Superior temporal gyrus (tissue), 1 donor: ENCODE measurements around the gene CPA1.
"Not testable (repeated sequence)": the region's sequence is repeated elsewhere in the genome, so short reads cannot be mapped to it uniquely, and the experiment has no call there.

Source experiments
- DNase-seq: peaks from one replicate; pipeline ENCODE4 v3.0.0-alpha.2; 2016; ENCODE audit errors: extremely low spot score

Gene CPA1

DNA sequence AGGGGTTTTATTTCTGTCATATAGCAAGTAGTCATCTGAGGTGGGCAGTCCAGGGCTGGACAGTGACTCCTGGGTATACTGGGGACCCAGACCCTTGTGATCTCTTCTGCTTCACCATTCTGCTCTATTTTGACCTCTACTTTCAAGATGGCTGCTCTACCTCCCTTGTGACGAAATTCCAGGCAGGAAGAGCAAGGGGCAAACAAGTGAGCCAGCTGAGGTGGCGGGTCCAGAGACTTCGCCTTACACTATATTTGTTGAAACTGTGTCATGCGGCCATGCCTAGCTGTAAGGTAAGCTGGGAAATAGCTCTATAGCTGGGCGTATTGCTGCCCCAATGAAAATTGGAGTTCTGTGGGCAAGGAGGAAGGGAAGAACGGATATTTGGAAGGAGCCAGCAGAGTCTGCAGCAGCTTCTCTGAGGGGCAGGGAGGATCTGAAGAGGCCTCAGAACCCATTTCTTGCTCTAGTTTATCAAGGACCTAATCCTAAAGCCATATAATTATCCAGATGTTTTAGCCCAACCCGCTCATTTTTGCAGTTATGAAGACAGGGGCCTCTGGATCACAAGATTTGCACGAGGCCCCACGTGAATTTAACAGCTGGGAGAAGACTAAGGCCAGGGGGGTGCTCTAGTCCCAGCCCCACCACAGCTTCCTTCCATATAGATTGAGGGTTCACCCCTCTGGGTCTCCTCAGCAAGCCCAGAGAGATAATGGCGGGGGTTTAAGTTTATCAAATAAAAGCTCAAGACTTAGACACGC, 7.7 kb upstream of the CPA1 start:
- no peak for DNase-seq

DNA sequence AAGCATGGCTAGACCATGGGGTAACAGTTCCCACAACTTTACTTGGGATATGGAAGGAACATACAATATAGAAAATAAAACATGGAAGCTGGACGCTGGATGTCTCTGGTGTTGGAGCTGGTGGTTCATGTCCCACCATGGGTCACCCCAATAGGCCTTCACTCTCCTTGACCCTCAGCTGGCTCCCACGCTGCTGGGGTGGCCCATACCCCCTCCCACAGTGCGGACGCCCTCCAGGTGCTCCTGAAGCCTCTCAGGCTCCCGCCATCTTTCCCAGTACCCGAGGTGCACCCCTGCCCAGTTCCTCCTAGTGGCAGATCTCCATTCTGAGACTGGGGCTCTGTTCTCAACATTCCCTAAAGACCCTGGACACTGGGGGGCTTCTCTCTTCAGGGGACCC, 5.8 kb upstream of the CPA1 start:
- DNase-seq: no peak

GRCh38 chr7:130376461-130376860, 3.8 kb upstream of the CPA1 start:
- DNase-seq: not testable (repeated sequence)

DNA sequence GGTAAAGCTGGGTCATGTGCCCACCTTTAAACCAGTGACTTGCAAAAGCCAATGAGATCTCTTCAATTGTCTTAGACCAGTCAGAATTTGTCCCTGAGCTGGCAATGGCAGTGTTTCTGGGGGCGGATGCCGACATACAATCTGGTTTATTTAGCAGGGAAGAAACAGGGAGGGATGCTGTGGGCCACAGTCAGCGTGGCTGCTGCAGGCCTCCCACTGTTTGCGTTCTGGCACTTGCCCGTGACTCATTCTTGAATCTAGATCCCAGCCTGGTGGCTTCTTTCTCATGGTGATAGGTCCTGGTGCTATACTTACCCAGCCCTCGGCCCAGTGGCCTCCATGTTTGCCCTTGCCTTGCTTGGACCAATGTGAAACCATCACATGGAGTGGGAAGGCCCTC, 3.1 kb upstream of the CPA1 start:
- DNase-seq: no peak

DNA sequence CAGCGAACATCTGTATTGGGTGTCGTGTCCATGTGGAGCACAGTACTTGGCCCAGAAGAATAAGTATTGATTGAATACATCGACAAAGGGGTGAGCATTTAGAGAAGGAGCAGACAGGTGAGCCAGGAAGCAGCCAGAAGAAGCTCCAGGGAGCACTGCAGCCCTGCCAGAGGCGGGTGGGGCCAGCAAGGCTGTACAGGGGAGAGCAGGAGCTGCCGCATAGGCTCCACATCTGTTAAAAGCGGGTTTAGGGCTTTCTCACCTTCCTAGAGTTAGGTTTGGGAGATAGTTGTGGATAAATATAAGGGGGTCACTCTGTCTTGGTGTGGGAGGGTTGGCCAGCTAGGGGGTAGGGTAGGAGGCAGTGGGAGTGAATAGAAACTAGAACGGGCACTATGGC, 1.3 kb upstream of the CPA1 start:
- no peak for DNase-seq

- DNase-seq: no peak
Measured at GRCh38 chr7:130379532-130379920, 768 bp upstream of the CPA1 start.

DNA sequence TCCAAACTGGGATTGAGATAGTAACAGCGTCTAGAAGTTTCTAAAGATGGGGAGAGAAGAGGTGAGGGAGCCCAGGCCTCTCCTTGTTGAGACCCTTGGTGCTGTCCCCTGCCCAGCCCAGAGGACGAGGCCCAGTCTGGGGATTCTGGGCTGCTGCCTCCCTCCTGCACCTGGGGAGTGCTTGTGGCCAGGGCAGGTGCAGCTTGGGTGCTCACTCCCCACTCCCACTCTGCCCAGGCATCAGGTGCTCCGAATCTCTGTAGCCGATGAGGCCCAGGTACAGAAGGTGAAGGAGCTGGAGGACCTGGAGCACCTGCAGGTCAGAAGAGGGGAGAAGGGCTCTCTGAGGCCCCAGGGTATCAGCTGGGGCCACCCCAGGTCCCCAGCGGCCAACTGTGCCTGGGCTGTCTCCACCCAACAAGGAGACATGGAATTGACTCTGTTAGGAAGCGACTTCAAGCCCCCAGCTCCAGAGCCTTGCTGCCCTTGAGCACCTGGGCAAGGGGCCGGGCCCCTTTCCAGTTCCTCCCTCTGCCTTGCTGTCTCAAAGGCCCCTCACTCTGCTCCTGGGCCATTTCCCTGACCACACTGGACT, 664 bp downstream of the CPA1 start:
- no peak for DNase-seq

DNA sequence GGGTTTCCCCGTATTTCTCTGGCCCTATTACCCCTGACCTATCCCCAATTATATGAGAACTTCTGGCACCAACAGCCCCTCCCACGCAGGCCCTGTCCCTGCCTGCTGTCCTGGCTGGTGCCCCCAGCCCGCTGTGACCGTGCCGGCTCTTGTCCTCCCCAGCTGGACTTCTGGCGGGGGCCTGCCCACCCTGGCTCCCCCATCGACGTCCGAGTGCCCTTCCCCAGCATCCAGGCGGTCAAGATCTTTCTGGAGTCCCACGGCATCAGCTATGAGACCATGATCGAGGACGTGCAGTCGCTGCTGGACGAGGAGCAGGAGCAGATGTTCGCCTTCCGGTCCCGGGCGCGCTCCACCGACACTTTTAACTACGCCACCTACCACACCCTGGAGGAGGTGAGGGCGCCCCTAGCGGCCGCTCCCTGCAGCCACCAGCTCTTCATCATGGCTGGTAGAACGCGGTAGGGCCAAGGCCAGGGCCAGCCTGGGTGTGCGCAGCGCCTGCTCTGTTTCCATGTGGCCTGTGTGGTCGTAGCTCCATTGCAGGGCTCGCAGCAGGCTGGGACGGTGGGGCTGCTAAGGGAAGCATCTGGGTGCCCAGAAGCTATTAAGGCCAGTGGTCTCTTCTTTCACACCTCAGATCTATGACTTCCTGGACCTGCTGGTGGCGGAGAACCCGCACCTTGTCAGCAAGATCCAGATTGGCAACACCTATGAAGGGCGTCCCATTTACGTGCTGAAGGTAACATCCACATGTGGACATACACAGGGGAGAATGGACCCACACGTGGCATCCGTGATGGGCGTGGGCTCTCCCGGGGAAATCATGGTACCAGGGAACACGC, 1.4 kb downstream of the CPA1 start:
- no peak for DNase-seq

DNA sequence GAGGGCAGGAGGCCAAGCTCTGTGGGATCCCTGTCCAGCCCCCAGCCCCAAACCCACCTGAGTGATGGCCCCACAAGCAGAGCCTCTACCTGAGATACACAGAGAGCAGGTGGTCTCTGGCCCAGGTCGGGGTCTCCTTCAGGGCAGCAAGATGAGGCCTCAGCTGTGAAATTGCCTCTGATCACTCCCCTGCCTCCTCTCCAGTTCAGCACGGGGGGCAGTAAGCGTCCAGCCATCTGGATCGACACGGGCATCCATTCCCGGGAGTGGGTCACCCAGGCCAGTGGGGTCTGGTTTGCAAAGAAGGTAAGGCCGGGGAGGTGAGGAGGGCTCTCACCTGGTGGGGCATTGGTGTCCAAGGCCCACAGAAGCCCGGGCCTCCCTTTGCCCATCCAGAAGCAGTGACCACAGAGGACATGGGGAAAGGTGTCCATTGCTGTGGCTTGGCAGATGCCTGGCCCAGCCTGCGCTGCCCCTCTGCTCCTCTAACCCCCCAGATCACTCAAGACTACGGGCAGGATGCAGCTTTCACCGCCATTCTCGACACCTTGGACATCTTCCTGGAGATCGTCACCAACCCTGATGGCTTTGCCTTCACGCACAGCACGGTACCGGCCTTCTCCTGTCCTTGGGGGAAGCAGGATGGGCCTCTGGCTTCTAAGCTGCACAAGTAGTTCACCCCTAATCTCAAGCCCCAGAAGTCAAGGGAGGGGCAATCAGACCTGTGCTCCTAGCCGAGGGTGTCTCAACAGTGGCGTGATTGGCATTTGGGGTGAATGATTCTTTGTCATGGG, 3.1 kb downstream of the CPA1 start:
- no peak for DNase-seq

- DNase-seq: no peak
Measured at GRCh38 chr7:130384371-130384801, 4.1 kb downstream of the CPA1 start.

- no peak for DNase-seq
Measured at GRCh38 chr7:130384841-130385599, 4.7 kb downstream of the CPA1 start.

DNA sequence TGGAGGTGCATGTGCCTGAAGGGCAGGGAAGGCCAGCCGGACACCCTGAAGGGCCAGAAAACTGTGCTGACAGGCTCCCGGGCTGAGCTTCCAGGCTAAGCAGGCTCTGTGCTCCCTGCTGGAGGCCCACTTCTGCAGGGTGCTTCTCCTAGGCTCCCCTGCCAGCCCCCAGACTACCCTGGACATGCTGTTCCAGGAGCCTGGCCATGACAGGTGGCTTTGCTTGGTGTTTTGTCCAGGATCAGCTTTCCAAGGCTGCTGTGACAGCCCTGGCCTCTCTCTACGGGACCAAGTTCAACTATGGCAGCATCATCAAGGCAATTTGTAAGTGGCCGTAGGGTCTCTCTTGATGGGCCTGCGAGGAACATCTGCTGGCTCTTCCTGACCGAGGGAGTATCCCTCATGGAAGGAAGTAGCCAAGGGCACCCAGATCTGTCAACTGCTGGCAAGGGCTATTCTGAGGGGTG, 5.3 kb downstream of the CPA1 start:
- no peak for DNase-seq

GRCh38 chr7:130386876-130387275, 6.6 kb downstream of the CPA1 start:
- DNase-seq: no peak

DNA sequence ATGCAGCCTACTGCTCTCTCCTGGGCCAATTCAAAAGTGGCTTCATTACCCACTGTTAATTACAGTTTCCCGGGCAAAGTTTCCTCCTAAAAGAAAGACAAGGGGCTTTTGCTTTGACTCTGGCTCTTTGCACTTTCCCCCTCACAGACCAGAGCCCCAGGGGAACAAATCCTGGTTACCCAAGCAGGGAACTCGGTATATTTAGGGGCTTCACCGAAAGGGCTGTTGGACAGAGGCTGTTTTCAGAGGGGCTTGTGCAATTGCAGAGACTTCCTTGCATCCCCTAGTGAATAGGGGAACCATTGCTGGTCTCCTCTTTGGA, 7.0 kb downstream of the CPA1 start:
- no peak for DNase-seq

DNA sequence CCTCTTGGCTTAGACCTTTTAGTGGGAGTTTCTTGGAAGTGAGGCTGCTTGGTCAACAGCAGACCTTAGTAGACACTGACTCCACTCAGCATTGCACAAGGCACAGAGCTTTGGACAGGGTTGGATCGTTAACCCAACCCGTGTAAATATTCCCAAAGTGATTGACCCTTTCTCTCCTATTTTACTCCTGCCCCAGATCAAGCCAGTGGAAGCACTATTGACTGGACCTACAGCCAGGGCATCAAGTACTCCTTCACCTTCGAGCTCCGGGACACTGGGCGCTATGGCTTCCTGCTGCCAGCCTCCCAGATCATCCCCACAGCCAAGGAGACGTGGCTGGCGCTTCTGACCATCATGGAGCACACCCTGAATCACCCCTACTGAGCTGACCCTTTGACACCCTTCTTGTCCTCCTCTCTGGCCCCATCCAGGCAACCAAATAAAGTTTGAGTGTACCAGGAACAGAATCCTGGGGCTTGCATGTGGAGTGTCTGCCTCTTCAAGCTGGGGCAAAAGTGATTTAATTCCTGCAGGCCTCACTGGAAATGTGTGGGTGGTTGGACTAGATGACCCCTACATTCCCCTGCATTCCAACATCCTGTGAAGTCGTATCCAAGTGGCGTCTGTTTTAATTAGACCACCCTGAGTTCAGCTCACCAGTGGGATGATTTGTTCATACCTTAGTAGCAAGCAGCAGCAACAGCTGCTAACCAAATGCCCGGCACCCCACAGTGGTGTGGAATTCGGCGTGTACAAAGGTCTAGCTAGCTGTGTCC, 7.5 kb downstream of the CPA1 start:
- no peak for DNase-seq

GRCh38 chr7:130388671-130389070, 8.4 kb downstream of the CPA1 start:
- no peak for DNase-seq

DNA sequence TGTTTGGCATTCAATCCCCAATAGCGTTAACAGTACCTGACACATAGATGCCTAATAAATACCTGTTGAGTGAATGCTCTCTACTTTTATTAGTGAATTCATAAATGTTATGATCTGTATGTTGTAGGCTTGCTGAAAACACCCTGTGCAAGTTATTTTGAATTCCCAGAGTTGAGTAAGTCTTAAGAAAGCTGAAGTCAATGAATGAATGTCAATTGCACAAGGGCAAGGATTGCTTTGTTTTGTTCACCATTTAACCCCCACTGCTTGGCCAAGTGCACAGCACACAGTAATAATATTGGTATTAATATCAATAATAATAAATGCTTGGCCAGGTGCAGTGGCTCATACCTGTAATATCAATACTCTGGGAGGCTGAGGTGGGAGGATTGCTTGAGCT, 10.2 kb downstream of the CPA1 start:
- no peak for DNase-seq

GRCh38 chr7:130393101-130393561, 12.8 kb downstream of the CPA1 start:
- DNase-seq: no peak

DNA sequence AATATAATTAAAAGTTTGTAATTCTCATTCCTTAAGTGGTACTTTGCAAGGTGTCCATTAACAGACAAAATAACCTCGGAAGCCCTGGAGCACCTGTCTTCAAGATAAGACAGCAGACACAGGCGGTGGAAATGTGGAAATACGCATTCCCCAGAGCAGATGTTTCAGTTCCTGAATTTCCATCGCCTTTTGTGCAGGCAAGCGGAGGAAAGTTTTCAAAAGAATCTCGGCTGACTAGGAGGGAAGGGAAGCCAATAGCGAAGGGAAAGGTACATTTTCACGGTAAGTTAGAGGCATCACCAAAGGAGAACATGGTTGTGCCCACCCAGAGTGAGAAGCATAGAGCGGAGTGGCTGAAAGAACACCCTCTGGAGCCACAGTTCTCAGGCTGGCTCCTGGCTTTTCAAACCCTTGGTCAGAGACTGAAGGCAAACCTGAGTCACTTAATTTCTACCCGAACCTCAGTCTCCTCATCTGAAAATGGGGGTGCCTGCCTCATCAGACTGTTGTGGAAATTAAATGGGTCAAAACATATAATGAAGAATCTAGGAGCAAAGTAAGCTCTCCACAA, 13.6 kb downstream of the CPA1 start:
- DNase-seq: no peak
